Muscle layer of colon (tissue), 2 donors: Measurements from ENCODE around the gene PLEKHG2.
A peak's percentile ranks its signal among the peaks of the same experiment; 100 is the strongest.

Experiments
- H3K27ac ChIP-seq: one replicate; pipeline ENCODE4 v1.7.0; 2013; ENCODE audit warnings: low read depth, mild to moderate bottlenecking, low read length, moderate library complexity
- H3K27me3 ChIP-seq, 2 donors: one replicate each; pipeline ENCODE4 v1.7.0; 2013; ENCODE audit warnings: low read length in 2 of 2, mild to moderate bottlenecking in 2 of 2; ENCODE audit not compliant: insufficient read depth in 2 of 2, control insufficient read depth in 1 of 2
- H3K36me3 ChIP-seq: one replicate; pipeline ENCODE4 v1.7.0; 2013; ENCODE audit warnings: mild to moderate bottlenecking, low read length; ENCODE audit not compliant: insufficient read depth
- H3K4me1 ChIP-seq: one replicate; pipeline ENCODE4 v1.7.0; 2013; ENCODE audit warnings: mild to moderate bottlenecking, low read length; ENCODE audit not compliant: insufficient read depth
- H3K4me3 ChIP-seq, 2 donors: one replicate each; pipeline ENCODE4 v1.7.0; 2013; ENCODE audit warnings: low read length in 2 of 2, low read depth in 1 of 2, mild to moderate bottlenecking in 1 of 2, moderate library complexity in 1 of 2
- H3K9ac ChIP-seq: one replicate; pipeline ENCODE4 v1.7.0; 2013; ENCODE audit warnings: low read length
- H3K9me3 ChIP-seq: one replicate; pipeline ENCODE4 v1.7.0; 2013; ENCODE audit warnings: mild to moderate bottlenecking, low read length
- donor health status: abdominal sarcoma.
- donor health status: Adenocarcinoma of cecum.

PLEKHG2 gene

DNA sequence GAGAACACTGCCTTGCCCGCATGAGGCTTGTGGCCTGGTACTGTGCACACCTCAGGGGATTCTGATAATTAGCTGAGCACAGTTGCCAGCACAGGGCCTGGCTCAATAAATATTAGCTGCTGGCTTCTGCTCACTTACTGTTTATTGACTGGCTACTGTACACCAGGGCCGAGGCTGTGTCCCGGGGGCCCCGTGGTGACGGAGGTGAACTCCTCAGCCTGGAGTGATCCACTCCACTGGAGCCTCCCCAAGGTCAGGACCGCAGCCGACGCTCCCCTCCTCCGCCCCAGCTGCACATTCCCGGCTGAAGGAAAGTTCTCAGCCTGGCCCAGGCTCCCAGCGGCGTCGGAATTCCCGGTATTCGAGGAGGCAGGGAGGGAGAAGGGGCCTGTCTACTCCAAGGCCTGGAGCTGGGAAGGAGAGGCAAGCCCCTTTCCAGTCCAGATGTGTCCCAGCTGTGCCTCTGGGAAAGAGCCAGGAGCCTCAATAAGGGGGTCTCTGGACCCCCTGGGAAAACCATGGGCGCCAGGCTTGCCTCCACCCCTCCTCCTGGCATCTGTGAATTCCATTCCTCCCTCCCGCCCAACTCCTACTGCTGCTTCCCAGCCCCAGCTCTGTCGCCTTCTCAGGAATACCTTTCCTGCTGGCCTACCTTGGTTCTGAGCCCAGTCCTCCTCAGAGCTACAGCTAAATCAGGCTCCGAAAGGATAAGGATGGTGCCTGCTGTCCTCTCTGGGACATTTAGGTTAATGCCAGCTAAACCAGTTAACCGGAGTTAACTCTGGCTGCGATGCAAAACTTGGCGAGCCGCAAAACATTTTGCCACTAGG is 16.0 kb downstream of the PLEKHG2 start:
- H3K36me3 ChIP-seq, result peaks cover 16% of the 10 kb centered on the region
- H3K9ac ChIP-seq, result no peak overlapping the region
- peak overlapping the region; percentile 14 to 20 for H3K4me3 ChIP-seq
- H3K9me3 ChIP-seq, result no peaks in the 10 kb centered on the region
- peaks cover 15% of the 10 kb centered on the region for H3K4me1 ChIP-seq
- H3K27ac ChIP-seq, result peak overlapping the region; percentile 93
- H3K27me3 ChIP-seq, result no peaks in the 10 kb centered on the region

DNA sequence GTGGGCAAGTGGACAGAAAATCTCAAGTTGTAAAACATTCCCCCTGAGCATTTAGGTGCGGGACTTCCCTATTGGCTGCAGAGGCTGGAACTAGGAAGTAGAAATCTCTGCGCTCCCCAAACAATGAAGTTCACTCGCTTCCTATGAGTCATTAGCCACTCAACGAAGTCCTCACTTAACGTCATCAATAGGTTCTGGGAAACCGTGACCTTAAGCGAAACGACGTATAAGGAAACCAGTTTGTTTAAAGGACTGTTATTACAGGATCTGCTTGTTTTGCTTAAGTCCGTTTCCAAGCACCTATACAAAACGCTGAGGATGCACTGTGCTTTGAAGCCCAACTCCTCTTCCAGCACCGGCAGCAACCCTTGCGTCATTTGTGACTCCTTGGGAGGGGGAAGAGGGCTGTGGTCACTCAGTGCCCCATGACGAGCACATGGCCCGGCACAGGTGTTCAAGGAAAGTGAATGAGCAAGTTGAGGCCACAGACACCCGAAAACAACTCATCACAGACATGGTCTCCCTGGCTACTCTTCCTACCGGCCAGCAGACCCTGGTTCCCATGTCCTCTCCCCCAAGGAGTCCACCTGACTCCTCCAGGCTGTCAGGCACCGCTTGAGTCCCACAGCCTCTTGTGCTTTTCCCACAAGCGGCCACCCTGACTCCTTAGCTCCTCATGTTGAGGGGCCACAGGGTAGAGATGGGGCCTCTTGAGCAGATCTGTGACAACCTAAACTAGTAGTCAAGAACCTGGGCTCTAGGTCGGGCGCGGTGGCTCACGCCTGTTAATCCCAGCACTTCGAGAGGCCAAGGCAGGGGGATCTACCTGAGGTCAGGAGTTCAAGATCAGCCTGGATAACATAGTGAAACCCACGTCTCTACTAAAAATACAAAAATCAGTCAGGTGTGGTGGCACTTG is 18.5 kb downstream of the PLEKHG2 start:
- Histone ChIP-seq H3K9me3 (no peaks in the 10 kb centered on the region), H3K4me3 (no peak overlapping the region), H3K9ac (no peak overlapping the region), H3K36me3 (peaks cover 28% of the 10 kb centered on the region), H3K27ac (peak overlapping the region; percentile 42), H3K27me3 (no peaks in the 10 kb centered on the region), H3K4me1 (peaks cover 33% of the 10 kb centered on the region)

DNA sequence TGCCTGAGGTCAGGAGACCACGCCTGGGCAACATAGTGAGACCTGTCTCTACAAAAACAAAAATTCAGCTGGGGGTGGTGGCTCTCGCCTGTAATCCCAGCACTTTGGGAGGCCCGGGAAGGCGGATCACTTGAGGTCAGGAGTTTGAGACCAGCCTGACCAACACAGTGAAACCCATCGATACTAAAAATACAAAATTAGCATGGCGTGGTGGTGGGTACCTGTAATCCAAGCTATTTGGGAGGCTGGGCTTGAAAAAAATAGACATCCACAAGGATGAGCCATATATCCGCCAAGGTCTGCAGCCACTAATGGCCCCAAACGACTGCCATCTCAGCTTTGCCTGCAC is 20.2 kb downstream of the PLEKHG2 start:
- Histone ChIP-seq H3K27ac (no peak overlapping the region), H3K9ac (no peak overlapping the region)

DNA sequence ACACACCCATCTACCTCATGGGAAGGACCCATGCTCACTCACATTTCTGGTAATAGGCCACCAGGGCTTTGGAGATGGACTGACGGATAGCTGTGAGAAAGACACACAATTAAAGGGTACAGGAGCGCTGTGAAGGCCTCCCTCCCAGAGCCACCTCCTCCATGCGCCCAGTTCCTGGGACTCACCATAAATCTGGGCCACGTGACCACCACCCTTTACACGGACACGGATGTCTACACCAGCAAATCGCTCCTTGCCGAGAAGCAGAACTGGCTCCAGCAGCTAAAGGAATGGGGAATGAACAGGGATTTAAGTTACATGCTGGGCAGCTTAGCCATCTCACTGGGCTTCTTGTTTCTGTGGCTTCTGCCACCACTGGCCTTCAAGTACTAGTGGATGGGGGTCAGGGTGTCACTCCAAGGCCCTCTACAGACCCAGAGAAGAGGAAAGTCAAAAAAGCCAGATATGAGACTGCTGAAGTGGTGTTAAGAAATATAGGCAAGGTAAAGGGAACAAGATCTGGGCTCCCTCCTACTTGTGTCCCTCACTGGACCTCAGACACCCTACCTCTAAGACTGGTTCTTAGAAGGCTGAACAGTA is 21.1 kb downstream of the PLEKHG2 start:
- Histone ChIP-seq H3K4me1 (peaks cover 34% of the 10 kb centered on the region), H3K27ac (no peak overlapping the region), H3K4me3 (no peak overlapping the region), H3K36me3 (peaks cover 28% of the 10 kb centered on the region), H3K9ac (peak overlapping the region; percentile 32), H3K27me3 (no peaks in the 10 kb centered on the region), H3K9me3 (no peaks in the 10 kb centered on the region)

More for the DNA sequence above, 20.2 kb downstream of the PLEKHG2 start:
- Histone ChIP-seq H3K27me3 (no peaks in the 10 kb centered on the region), H3K4me1 (peaks cover 41% of the 10 kb centered on the region), H3K9me3 (no peaks in the 10 kb centered on the region), H3K36me3 (peaks cover 28% of the 10 kb centered on the region), H3K4me3 (no peak overlapping the region)

DNA sequence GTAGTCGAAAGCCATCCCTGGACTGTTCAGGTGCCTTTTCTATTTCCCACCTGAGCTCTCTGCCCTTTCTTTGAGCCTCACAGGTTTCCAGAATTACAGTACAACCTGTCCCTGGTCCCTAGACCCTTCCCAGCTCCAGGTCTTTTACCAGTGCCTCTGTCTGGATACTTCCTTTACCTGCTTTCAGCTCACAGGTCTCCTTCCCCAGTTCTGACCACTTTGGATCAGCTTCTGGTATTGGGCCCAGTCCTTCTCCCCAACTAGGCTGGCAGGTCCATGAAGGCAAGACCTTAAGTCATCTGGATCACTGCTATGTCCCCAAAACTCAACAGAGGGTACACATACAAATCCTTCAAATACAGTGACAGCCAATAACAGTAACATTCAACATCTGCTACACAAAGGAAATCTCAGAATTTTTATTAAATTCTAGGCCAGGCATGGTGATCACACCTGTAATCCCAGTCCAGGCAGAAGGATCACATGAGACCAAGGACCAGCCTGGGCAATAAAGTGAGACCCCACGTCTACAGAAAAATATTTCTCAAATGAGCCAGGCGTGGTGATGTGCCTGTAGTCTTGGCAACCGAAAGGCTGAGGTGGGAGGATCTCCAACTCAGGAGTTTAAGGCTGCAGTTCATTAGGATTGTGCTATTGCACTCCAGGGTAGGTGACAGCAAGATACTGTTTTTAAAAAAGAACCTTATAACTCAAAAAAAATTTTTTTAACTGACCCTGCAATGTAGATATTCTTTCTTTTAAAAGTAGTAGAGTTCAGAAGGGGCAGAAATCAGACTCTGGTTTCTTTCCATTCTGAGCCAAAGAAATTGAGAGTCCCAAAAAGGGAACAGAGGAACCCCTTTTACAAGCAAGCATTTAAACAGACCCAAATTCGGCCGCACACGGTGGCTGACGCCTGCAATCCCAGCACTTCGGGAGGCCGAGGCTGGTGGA is 21.9 kb downstream of the PLEKHG2 start:
- Histone ChIP-seq H3K27me3 (no peaks in the 10 kb centered on the region), H3K4me1 (peaks cover 27% of the 10 kb centered on the region)

DNA sequence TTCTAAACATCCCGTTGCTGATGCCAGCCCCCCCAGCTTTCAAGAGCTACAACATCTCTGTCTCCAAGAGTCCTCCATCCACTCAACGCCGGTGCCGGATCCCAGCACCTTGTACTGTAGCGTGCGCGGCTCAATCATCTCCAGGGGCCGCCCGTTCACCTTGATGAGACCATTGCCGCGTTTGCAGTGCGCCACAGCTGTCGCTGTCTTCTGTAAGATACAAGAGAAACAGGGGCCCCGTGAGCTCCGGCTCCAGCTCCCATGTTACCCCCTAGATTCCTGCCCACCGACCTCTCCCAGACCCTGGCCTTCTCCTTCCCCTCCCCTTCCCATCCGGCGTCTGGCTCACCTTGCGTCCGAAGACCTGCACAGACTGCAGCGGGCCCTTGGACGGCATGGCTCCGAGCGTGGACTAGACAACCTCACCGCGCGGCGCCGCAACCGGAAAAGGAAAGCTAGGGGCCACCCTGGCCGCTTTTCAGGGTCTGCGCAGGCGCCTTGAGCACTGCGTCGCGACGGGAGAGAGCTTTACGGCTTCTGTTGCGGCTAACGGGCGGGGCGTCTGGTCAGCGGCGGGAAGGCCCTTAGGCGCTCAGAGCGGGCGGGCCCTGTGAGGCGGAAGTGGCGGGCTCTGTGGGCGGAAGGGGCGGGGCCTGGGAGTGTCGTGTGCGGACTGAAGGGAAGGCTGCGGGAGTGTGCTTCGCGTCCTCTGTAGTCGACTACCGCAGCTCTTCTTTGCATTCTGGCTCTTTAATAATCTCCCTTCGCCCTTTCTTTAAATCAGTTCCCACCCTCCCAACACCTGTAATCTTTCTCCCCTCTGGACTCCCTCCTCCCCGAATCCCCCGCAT is 23.3 kb downstream of the PLEKHG2 start, which contains the start of gene RPS16:
TSS of gene RPS16 (minus strand) at position 451 of the 851 bp plus-strand sequence. CDS start at position 397, 54 bp downstream.
- Histone ChIP-seq H3K4me1 (peaks cover 27% of the 10 kb centered on the region), H3K9me3 (no peaks in the 10 kb centered on the region), H3K27ac (peak within 1 kb of the TSS; percentile 92), H3K9ac (peak within 1 kb of the TSS; percentile 98), H3K27me3 (no peaks in the 10 kb centered on the region), H3K4me3 (peak within 1 kb of the TSS; percentile 75 to 99), H3K36me3 (peaks cover 28% of the 10 kb centered on the region)

More for the DNA sequence above, 21.9 kb downstream of the PLEKHG2 start:
- Histone ChIP-seq H3K9ac (peak overlapping the region; percentile 32), H3K27ac (no peak overlapping the region), H3K9me3 (no peaks in the 10 kb centered on the region), H3K4me3 (peak overlapping the region in 1 of 2 donors; percentile 99), H3K36me3 (peaks cover 28% of the 10 kb centered on the region)

DNA sequence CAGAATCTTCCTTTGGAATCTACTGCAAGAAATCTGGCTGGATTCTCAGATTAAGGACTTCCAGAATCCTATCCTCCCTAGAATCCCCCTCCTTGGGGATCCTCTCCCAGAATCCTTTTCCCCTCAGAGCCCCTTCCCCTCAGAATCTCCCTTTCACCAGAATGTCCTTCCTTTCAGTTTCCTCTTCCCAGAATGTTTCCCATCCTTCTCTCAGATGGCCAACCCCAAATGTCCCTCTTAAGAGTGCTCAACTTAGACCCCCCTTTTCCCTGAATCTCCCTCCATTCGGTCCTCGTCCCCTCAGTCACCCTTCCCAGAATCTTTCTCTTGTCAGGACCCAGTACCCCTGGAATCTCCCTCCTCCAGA is 23.9 kb downstream of the PLEKHG2 start:
- H3K9me3 ChIP-seq, result no peaks in the 10 kb centered on the region
- peak overlapping the region; percentile 90 for H3K9ac ChIP-seq
- peaks cover 27% of the 10 kb centered on the region for H3K4me1 ChIP-seq
- peaks cover 28% of the 10 kb centered on the region for H3K36me3 ChIP-seq
- H3K27me3 ChIP-seq, result no peaks in the 10 kb centered on the region
- peak overlapping the region; percentile 33 to 99 for H3K4me3 ChIP-seq
- peak overlapping the region; percentile 92 for H3K27ac ChIP-seq

DNA sequence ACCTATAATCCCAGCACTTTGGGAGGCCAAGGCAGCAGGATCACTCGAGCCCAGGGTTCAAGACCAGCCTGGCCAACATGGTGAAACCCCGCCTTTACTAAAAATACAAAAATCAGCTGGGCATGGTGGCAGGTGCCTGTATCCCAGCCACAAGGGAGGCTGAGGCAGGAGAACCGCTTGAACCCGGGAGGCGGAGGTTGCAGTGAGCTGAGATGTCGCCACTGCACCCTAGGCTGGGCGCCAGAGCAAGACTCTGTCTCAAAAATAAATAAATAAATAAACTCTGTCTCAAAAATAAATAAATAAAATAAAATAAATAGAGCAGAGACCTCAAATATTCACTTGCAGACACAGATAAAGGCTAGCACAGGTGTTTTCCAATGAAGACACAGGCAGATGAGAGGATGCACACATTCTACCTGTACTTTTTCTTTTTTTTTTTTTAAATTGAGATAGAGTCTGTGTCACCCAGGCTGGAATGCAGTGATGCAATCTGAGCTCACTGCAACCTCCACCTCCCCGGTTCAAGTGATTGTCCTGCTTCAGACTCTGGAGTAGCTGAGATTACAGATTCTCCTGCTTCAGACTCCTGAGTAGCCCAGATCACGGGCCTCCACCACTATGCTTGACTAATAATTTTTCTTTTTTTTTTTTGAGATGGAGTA is 25.9 kb downstream of the PLEKHG2 start:
- Histone ChIP-seq H3K4me3 (no peak overlapping the region), H3K9me3 (no peaks in the 10 kb centered on the region), H3K4me1 (peaks cover 27% of the 10 kb centered on the region), H3K36me3 (peaks cover 12% of the 10 kb centered on the region), H3K9ac (no peak overlapping the region), H3K27me3 (no peaks in the 10 kb centered on the region), H3K27ac (no peak overlapping the region)

DNA sequence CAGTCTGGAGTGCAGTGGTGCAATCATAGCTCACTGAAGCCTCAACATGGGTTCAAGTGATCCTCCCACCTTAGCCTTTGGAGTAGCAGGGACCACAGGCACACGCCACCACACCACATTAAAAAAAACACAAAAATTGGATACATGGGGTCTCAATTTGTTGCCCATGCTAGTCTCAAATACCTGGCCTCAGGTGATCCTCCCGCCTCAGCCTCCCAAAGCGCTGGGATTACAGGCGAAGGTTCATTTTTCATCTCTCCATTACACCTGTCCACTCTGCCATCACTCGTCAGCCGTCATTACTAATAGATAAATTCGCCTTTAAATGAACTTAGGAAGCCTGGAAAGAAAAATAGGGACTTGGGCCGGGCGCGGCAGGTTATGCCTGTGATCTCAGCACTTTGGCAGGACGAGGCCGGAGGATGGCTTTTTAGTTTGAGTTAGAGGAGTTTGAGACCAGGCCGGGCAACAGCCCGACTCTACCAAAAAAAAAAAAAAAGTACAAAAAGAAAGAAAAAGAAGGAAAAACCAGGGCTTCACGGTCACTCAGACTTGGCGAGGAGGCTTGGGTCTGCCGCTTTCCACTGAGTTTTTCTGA is 32.2 kb downstream of the PLEKHG2 start:
- Histone ChIP-seq H3K9ac (peak overlapping the region; percentile 99), H3K27me3 (no peaks in the 10 kb centered on the region), H3K27ac (peak overlapping the region; percentile 88), H3K9me3 (no peaks in the 10 kb centered on the region), H3K4me3 (peak overlapping the region; percentile 80 to 99), H3K4me1 (peaks cover 31% of the 10 kb centered on the region), H3K36me3 (peaks cover 19% of the 10 kb centered on the region)
